A549 (cell line): ENCODE measurements around the gene AKR1C8.

Source experiments
- CBX2 ChIP-seq: fragments of 200-600 bp; sonication (generic); IDR thresholded peaks from 2 replicates; pipeline ENCODE4 v1.6.1; 2016; ENCODE audit warnings: low read depth, mild to moderate bottlenecking, borderline replicate concordance
- CEBPB ChIP-seq, 2 experiments: fragments of >200 bp in 1 of 2; sonication (Bioruptor Twin) in 1 of 2; formaldehyde crosslinking in 1 of 2; IDR thresholded peaks; 2 replicates each; pipeline ENCODE4 v1.6.1; 2012 to 2016
- EP300 ChIP-seq, 2 experiments: fragments of >200 bp; sonication (Bioruptor Twin); formaldehyde crosslinking; IDR thresholded peaks; 2 replicates in 1 of 2; 3 replicates in 1 of 2; pipeline ENCODE4 v1.6.1; 2016 to 2017
- FOSL2 ChIP-seq, 2 experiments: fragments of 450-650 bp in 1 of 2; fragments of >200 bp in 1 of 2; sonication (Bioruptor Twin) in 1 of 2; formaldehyde crosslinking; IDR thresholded peaks; 2 replicates each; pipeline versions ENCODE4 v1.5.0 to v1.6.1; 2016 to 2020; ENCODE audit warnings: mild to moderate bottlenecking in 1 of 2, moderate library complexity in 1 of 2
- KDM5A ChIP-seq: fragments of 200-600 bp; sonication (generic); IDR thresholded peaks from 2 replicates; pipeline ENCODE4 v1.6.1; 2016; ENCODE audit warnings: antibody characterized with exemption, mild to moderate bottlenecking
- POLR2A ChIP-seq: IDR thresholded peaks from 2 replicates; pipeline ENCODE4 v1.6.1; 2012; ENCODE audit warnings: mild to moderate bottlenecking, low read length
- RAD21 ChIP-seq, 2 experiments: fragments of >200 bp in 1 of 2; sonication (Bioruptor Twin) in 1 of 2; formaldehyde crosslinking in 1 of 2; IDR thresholded peaks in 1 of 2; conservative IDR thresholded peaks in 1 of 2; 2 replicates in 1 of 2; 3 replicates in 1 of 2; pipeline ENCODE4 v1.6.1; 2012 to 2018; ENCODE audit warnings: inconsistent platforms in 1 of 2
- SMC3 ChIP-seq: fragments of >200 bp; sonication (Bioruptor Twin); formaldehyde crosslinking; IDR thresholded peaks from 3 replicates; pipeline ENCODE4 v1.6.1; 2018; ENCODE audit warnings: inconsistent platforms
- TF ChIP-seq, protein P1 (sequence below): fragments of >200 bp; sonication (Bioruptor Twin); formaldehyde crosslinking; IDR thresholded peaks from 3 replicates; pipeline ENCODE4 v1.6.1; 2016
- TF ChIP-seq, protein P2 (sequence below): fragments of >200 bp; sonication (Bioruptor Twin); formaldehyde crosslinking; IDR thresholded peaks from 2 replicates; pipeline ENCODE4 v1.6.1; 2016
- TF ChIP-seq, protein P3 (sequence below): fragments of >200 bp; sonication (Bioruptor Twin); formaldehyde crosslinking; IDR thresholded peaks from 3 replicates; pipeline ENCODE4 v1.5.1; 2016

DNA sequence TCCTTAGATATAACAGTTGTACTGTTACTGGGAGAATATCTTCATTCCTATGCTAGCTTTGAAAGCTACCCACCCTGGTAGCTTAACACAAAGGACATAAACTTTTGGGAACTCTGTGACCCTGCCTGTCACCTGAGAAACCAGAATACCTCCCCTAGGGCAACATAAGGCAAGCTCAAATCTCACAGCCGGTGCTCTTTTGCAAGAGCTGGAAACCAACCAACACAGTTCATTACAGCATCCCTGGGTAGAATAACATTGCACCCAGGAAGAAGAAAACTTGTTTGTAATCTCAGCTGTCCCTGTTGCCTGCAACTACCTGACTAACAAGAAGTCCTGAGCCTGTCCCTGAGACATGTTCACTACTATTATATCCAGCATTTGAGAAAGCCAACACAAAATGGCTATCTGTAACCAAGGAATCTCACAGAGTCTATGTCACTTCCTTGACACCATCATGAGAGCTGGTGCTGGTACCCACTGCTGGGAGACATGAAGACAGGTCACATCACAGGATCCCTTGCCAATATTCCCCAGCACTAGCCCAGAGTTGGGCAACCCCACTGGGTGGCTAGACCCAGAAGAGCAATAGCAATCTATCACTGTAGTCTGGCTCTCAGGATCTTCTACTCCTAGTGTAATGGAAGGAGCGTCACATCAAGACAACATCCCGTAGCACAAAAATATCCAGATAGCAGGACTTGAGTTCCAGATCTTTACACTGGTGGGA is 59.5 kb downstream of the AKR1C8 start:
- TF ChIP-seq, protein P1, sequence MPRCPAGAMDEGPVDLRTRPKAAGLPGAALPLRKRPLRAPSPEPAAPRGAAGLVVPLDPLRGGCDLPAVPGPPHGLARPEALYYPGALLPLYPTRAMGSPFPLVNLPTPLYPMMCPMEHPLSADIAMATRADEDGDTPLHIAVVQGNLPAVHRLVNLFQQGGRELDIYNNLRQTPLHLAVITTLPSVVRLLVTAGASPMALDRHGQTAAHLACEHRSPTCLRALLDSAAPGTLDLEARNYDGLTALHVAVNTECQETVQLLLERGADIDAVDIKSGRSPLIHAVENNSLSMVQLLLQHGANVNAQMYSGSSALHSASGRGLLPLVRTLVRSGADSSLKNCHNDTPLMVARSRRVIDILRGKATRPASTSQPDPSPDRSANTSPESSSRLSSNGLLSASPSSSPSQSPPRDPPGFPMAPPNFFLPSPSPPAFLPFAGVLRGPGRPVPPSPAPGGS: no peak
- TF ChIP-seq, protein P2, sequence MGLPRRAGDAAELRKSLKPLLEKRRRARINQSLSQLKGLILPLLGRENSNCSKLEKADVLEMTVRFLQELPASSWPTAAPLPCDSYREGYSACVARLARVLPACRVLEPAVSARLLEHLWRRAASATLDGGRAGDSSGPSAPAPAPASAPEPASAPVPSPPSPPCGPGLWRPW: no peak
- TF ChIP-seq RAD21 (conservative IDR thresholded peaks at IDR 0.05 in 1 of 2, IDR thresholded peaks at IDR 0.05 in 1 of 2) (no peak), FOSL2 (IDR thresholded peaks at IDR 0.05) (no peak), FOSL2 (CRISPR knock-in tag; IDR thresholded peaks at IDR 0.05) (no peak), CBX2 (no peak), EP300 (IDR thresholded peaks at IDR 0.05) (no peak), KDM5A (no peak), SMC3 (no peak), POLR2A (no peak), CEBPB (IDR thresholded peaks at IDR 0.05) (no peak)
- TF ChIP-seq, protein P3, sequence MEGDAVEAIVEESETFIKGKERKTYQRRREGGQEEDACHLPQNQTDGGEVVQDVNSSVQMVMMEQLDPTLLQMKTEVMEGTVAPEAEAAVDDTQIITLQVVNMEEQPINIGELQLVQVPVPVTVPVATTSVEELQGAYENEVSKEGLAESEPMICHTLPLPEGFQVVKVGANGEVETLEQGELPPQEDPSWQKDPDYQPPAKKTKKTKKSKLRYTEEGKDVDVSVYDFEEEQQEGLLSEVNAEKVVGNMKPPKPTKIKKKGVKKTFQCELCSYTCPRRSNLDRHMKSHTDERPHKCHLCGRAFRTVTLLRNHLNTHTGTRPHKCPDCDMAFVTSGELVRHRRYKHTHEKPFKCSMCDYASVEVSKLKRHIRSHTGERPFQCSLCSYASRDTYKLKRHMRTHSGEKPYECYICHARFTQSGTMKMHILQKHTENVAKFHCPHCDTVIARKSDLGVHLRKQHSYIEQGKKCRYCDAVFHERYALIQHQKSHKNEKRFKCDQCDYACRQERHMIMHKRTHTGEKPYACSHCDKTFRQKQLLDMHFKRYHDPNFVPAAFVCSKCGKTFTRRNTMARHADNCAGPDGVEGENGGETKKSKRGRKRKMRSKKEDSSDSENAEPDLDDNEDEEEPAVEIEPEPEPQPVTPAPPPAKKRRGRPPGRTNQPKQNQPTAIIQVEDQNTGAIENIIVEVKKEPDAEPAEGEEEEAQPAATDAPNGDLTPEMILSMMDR: no peak
